ENCODE data around the gene SFMBT1.

SFMBT1 gene

GRCh38 chr3:53027254-53027844 is 18.5 kb downstream of the SFMBT1 start:
- TF ChIP-seq FOXP2 (optimal IDR thresholded peaks at IDR 0.05; ENCODE audit: borderline replicate concordance, extremely low read depth, extremely low read length, insufficient read depth) (no peak), REST (IDR thresholded peaks at IDR 0.05; ENCODE audit: insufficient read depth in 1 of 2, low read depth in 2 of 2, low read length in 2 of 2) (no peak)

DNA sequence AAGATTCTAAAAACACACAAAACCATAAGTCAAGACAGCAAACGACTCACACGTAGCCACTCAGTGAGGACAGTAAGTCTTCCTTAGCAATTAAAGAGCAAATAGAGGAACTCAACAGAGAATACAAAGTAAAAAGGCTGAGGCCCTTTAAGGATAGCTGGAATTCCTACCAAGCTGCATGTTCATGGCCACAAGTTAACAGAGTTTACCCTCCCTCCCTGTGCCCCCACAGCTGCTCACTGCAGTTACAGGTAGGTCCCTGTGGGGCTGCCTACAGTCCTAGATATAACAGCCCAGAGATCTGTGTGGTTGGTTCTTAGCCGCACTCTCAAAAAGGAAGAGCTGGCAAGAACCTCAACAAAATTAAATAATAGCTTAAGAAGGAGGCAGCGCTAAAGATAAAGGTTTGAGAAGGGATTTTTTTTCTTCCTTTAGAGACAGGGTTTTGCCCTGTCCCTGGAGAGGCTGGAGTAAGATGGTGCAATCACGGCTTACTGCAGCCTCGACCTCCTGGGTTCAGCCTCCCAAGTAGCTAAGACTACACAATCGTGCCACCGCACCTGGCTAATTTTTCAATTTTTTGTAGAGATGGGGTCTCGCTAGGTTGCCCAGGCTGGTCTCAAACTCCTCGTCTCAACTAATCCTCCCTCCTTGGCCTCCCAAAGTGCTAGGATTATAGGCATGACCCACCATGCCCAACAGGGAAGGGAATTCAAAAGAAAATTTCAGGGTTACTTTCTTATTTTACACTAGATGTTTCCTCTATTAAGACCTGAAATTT is 19.3 kb downstream of the SFMBT1 start:
- TF ChIP-seq POLR2AphosphoS5 (IDR thresholded peaks at IDR 0.05; ENCODE audit: low read depth, low read length), result no peak
- no peak for TF ChIP-seq TAF1 (IDR thresholded peaks at IDR 0.05; ENCODE audit: borderline replicate concordance, insufficient read depth, low read length)
- TF ChIP-seq REST (IDR thresholded peaks at IDR 0.05; ENCODE audit: insufficient read depth in 1 of 2, low read depth in 2 of 2, low read length in 2 of 2), result no peak
- TF ChIP-seq FOXP2 (optimal IDR thresholded peaks at IDR 0.05; ENCODE audit: borderline replicate concordance, extremely low read depth, extremely low read length, insufficient read depth), result no peak
- TF ChIP-seq SIN3A (IDR thresholded peaks at IDR 0.05; ENCODE audit: borderline replicate concordance, insufficient read depth, low read length), result no peak

- TF ChIP-seq FOXP2 (optimal IDR thresholded peaks at IDR 0.05; ENCODE audit: borderline replicate concordance, extremely low read depth, extremely low read length, insufficient read depth) (no peak), REST (IDR thresholded peaks at IDR 0.05; ENCODE audit: insufficient read depth in 1 of 2, low read depth in 2 of 2, low read length in 2 of 2) (no peak), SIN3A (IDR thresholded peaks at IDR 0.05; ENCODE audit: borderline replicate concordance, insufficient read depth, low read length) (no peak), TAF1 (IDR thresholded peaks at IDR 0.05; ENCODE audit: borderline replicate concordance, insufficient read depth, low read length) (no peak)
Observed at GRCh38 chr3:53024315-53024714, 21.6 kb downstream of the SFMBT1 start.

DNA sequence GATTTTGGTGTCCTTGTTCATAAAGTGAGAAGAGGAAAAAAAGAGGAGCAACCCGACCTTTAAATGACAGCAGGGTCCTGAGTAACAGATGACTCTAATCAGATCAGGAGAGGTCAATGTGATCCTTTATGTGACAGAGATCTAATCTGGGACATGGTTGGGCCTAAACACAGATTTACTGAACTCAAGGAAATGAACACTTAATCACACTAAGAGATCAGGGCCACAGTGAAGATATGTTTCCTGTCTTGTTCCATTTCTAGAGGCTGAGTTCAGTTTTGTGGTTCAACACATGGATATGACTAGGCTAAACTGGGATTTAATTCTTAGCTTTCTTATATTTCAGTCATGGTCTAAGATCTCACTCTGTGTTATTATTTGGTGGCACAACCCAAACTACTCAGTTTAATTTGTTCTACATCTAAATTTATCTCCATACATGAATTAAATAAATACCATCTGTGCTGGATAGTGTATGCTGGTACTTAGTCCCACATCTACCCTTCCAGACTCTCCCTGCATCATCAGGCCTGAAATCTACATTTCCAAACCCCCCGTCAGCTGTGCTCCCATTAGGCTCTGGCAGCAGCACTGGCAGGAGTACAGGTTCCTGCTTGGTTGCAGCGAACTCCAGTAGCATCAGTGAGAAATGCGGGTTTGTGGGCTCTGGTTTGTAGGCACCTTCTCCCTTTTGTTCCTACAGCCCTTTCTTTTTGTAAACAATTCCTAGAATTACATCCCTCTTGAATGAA is 22.6 kb downstream of the SFMBT1 start:
- no peak for TF ChIP-seq TAF1 (IDR thresholded peaks at IDR 0.05; ENCODE audit: borderline replicate concordance, insufficient read depth, low read length)
- TF ChIP-seq POLR2AphosphoS5 (IDR thresholded peaks at IDR 0.05; ENCODE audit: low read depth, low read length), result no peak
- TF ChIP-seq REST (IDR thresholded peaks at IDR 0.05; ENCODE audit: insufficient read depth in 1 of 2, low read depth in 2 of 2, low read length in 2 of 2), result no peak
- TF ChIP-seq FOXP2 (optimal IDR thresholded peaks at IDR 0.05; ENCODE audit: borderline replicate concordance, extremely low read depth, extremely low read length, insufficient read depth), result no peak
- no peak for TF ChIP-seq SIN3A (IDR thresholded peaks at IDR 0.05; ENCODE audit: borderline replicate concordance, insufficient read depth, low read length)

All from PFSK-1 (cell line).